ENCODE data around the gene MMP24. TPM values are rescaled to one million over a fixed set of nuclear protein-coding genes. Genes with fewer than 3 reads are reported as not detected.

Gene MMP24
- total and polyA plus RNA-seq, 2 of the 13 experiments (the other 11 are each of a cell fraction or from before 2014, with no cell fraction given) = 0.29 to 0.35 TPM

DNA sequence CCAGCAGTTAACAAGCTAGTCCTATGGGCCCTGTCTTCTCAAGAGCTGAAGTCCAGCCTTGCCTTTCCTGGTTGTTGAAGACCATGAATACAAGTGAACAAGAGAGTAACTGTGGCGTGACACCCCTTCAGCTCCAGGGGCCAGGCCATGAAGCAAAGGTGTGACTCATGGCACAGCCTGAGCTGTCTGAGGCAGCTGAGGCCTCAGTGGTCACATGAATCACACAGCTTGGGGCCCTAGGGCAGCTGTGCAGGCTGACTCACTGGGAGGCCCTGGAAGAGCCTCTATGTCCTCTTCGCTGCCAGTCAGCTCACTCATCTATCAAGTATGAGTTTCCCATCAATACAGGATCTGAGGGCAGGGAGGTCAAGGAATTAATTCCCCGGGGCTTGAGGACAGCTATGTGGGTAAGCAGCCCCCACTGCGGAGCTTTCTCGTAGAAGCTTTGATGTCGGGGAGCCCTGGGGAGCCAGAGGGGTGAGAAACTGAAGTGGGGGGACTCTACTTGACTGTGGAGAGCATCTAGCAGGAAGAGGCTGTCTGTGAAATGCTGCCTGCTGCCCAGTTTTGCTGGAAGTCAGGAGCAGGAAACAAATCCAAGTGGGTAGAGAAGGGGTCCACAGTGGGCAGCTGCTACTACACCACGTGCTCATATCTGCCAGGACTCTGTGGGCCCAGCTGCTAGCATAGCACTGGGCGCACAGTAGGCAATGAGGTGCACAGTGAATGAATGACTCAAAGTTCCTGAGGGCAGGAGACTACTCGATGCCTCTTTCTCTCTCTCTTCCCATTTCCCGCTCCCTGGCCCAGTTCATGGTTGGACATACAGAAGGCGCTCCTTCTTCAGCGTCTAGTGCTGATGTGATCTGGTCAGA, 79.4 kb downstream of the MMP24 start (continued):
- TF ChIP-seq CREB1 (IDR thresholded peaks at IDR 0.05) (peak; percentile 65; the same call in 1 of the 2 replicates), CREB1 (CRISPR knock-in tag; IDR thresholded peaks at IDR 0.05) (peak; percentile 62; the same call in 1 of the 2 replicates), MTF1 (CRISPR knock-in tag; IDR thresholded peaks at IDR 0.05) (no peak), E2F1 (CRISPR knock-in tag; IDR thresholded peaks at IDR 0.05) (no peak), KDM2A (CRISPR knock-in tag; IDR thresholded peaks at IDR 0.05; ENCODE audit: borderline replicate concordance, low read depth) (peak; percentile 84), REXO4 (CRISPR knock-in tag; IDR thresholded peaks at IDR 0.05; ENCODE audit: borderline replicate concordance) (no peak), CAMTA2 (CRISPR knock-in tag; IDR thresholded peaks at IDR 0.05; ENCODE audit: borderline replicate concordance) (no peak), ZKSCAN1 (IDR thresholded peaks at IDR 0.05; ENCODE audit: low read length) (peak; percentile 87), GTF3A (CRISPR knock-in tag; conservative IDR thresholded peaks at IDR 0.05) (no peak), ZSCAN21 (CRISPR knock-in tag; IDR thresholded peaks at IDR 0.05; ENCODE audit: borderline replicate concordance) (peak; percentile 37; the same call in 1 of the 2 replicates), NBN (conservative IDR thresholded peaks at IDR 0.05) (no peak), IKZF1 (IDR thresholded peaks at IDR 0.05) (no peak), CENPX (CRISPR knock-in tag; IDR thresholded peaks at IDR 0.05) (no peak), ZBTB39 (CRISPR knock-in tag; IDR thresholded peaks at IDR 0.05) (no peak)
- TF ChIP-seq, protein P1, sequence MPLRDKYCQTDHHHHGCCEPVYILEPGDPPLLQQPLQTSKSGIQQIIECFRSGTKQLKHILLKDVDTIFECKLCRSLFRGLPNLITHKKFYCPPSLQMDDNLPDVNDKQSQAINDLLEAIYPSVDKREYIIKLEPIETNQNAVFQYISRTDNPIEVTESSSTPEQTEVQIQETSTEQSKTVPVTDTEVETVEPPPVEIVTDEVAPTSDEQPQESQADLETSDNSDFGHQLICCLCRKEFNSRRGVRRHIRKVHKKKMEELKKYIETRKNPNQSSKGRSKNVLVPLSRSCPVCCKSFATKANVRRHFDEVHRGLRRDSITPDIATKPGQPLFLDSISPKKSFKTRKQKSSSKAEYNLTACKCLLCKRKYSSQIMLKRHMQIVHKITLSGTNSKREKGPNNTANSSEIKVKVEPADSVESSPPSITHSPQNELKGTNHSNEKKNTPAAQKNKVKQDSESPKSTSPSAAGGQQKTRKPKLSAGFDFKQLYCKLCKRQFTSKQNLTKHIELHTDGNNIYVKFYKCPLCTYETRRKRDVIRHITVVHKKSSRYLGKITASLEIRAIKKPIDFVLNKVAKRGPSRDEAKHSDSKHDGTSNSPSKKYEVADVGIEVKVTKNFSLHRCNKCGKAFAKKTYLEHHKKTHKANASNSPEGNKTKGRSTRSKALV (CRISPR knock-in tag; IDR thresholded peaks at IDR 0.05) = no peak
- TF ChIP-seq, protein P2, sequence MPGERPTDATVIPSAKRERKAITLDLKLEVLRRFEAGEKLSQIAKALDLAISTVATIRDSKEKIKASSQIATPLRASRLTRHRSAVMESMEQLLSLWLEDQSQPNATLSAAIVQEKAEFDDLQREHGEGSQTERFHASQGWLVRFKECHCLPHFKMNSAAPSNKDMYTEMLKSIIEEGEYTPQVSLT (CRISPR knock-in tag; IDR thresholded peaks at IDR 0.05; ENCODE audit: borderline replicate concordance, low read depth) = no peak
- TF ChIP-seq, protein P3, sequence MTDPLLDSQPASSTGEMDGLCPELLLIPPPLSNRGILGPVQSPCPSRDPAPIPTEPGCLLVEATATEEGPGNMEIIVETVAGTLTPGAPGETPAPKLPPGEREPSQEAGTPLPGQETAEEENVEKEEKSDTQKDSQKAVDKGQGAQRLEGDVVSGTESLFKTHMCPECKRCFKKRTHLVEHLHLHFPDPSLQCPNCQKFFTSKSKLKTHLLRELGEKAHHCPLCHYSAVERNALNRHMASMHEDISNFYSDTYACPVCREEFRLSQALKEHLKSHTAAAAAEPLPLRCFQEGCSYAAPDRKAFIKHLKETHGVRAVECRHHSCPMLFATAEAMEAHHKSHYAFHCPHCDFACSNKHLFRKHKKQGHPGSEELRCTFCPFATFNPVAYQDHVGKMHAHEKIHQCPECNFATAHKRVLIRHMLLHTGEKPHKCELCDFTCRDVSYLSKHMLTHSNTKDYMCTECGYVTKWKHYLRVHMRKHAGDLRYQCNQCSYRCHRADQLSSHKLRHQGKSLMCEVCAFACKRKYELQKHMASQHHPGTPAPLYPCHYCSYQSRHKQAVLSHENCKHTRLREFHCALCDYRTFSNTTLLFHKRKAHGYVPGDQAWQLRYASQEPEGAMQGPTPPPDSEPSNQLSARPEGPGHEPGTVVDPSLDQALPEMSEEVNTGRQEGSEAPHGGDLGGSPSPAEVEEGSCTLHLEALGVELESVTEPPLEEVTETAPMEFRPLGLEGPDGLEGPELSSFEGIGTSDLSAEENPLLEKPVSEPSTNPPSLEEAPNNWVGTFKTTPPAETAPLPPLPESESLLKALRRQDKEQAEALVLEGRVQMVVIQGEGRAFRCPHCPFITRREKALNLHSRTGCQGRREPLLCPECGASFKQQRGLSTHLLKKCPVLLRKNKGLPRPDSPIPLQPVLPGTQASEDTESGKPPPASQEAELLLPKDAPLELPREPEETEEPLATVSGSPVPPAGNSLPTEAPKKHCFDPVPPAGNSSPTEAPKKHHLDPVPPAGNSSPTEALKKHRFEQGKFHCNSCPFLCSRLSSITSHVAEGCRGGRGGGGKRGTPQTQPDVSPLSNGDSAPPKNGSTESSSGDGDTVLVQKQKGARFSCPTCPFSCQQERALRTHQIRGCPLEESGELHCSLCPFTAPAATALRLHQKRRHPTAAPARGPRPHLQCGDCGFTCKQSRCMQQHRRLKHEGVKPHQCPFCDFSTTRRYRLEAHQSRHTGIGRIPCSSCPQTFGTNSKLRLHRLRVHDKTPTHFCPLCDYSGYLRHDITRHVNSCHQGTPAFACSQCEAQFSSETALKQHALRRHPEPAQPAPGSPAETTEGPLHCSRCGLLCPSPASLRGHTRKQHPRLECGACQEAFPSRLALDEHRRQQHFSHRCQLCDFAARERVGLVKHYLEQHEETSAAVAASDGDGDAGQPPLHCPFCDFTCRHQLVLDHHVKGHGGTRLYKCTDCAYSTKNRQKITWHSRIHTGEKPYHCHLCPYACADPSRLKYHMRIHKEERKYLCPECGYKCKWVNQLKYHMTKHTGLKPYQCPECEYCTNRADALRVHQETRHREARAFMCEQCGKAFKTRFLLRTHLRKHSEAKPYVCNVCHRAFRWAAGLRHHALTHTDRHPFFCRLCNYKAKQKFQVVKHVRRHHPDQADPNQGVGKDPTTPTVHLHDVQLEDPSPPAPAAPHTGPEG (CRISPR knock-in tag; IDR thresholded peaks at IDR 0.05) = no peak

Data from HepG2 (cell line).